Osteoblast (primary cell): ENCODE results near the gene CHMP2B. TPM values are rescaled to one million over a fixed set of nuclear protein-coding genes. Genes with fewer than 3 reads are reported as not detected.

Experiments
- DNase-seq: peaks from one replicate; pipeline ENCODE4 v3.0.0; 2011; ENCODE audit warnings: low spot score, mixed read lengths; ENCODE audit not compliant: insufficient read length; ENCODE audit errors: missing footprints
- H2AFZ ChIP-seq: 2 replicates; pipeline ENCODE4 v1.6.0; 2011; ENCODE audit warnings: mild to moderate bottlenecking, low read length
- H3K27ac ChIP-seq: 2 replicates; pipeline ENCODE4 v1.5.1; 2011; ENCODE audit warnings: mild to moderate bottlenecking, low read depth, low read length, moderate library complexity
- H3K27me3 ChIP-seq: 2 replicates; pipeline ENCODE4 v1.6.0; 2012; ENCODE audit warnings: mild to moderate bottlenecking, control low read depth, inconsistent platforms, low read length, moderate library complexity; ENCODE audit not compliant: insufficient read depth
- H3K36me3 ChIP-seq: 2 replicates; pipeline ENCODE4 v1.5.1; 2011; ENCODE audit warnings: mild to moderate bottlenecking, low read length, control low read depth, moderate library complexity; ENCODE audit not compliant: insufficient read depth
- H3K4me1 ChIP-seq: 2 replicates; pipeline ENCODE4 v1.5.1; 2011; ENCODE audit warnings: mild to moderate bottlenecking, low read length, control low read depth, moderate library complexity; ENCODE audit not compliant: insufficient read depth
- H3K4me2 ChIP-seq: 2 replicates; pipeline ENCODE4 v1.6.0; 2011; ENCODE audit warnings: mild to moderate bottlenecking, low read length; ENCODE audit not compliant: insufficient read depth
- H3K4me3 ChIP-seq: fragments of 200-600 bp; sonication (generic); 3 replicates; pipeline ENCODE4 v1.5.1; 2012; ENCODE audit warnings: mild to moderate bottlenecking, low read length, inconsistent platforms; ENCODE audit not compliant: insufficient read depth
- H3K79me2 ChIP-seq: 2 replicates; pipeline ENCODE4 v1.6.0; 2012; ENCODE audit warnings: mild to moderate bottlenecking, low read length, control low read depth, inconsistent platforms; ENCODE audit not compliant: insufficient read depth
- H3K9me3 ChIP-seq: 2 replicates; pipeline ENCODE4 v1.5.1; 2011; ENCODE audit warnings: low read depth, low read length, control low read depth
- H4K20me1 ChIP-seq: 2 replicates; pipeline ENCODE4 v1.6.0; 2012; ENCODE audit warnings: mild to moderate bottlenecking, low read length, control low read depth; ENCODE audit not compliant: insufficient read depth
- CTCF ChIP-seq: IDR thresholded peaks from 2 replicates; pipeline ENCODE4 v1.5.1; 2011; ENCODE audit warnings: mild to moderate bottlenecking, low read depth, low read length, moderate library complexity; ENCODE audit errors: extremely low read depth
- total RNA-seq: library from RNA; depleted of rRNA; stranded (reverse); fragments of >200 nt; gene quantifications from 2 replicates; pipeline ENCODE4 v1.2.3, GENCODE V29; 2012

The CHMP2B gene
- total RNA-seq, 1 donor, result 55.4 TPM

- Histone ChIP-seq H3K4me2 (no peak overlapping the region), H3K27me3 (no peaks in the 10 kb centered on the region), H3K27ac (no peak overlapping the region), H3K4me1 (peaks cover 6% of the 10 kb centered on the region), H2AFZ (no peak overlapping the region), H3K9me3 (no peaks in the 10 kb centered on the region), H4K20me1 (no peaks in the 10 kb centered on the region), H3K4me3 (no peak overlapping the region), H3K36me3 (no peaks in the 10 kb centered on the region), H3K79me2 (no peaks in the 10 kb centered on the region)
- DNase-seq, result no peak
- TF ChIP-seq CTCF, result no peak
These were observed 25.4 kb upstream of the CHMP2B start for GRCh38 chr3:87201727-87202126.

- Histone ChIP-seq H3K9me3 (no peaks in the 10 kb centered on the region), H3K79me2 (no peaks in the 10 kb centered on the region), H4K20me1 (no peaks in the 10 kb centered on the region), H3K36me3 (no peaks in the 10 kb centered on the region), H3K27me3 (no peaks in the 10 kb centered on the region), H3K27ac (no peak overlapping the region), H3K4me2 (no peak overlapping the region), H3K4me1 (peaks cover 18% of the 10 kb centered on the region), H3K4me3 (no peak overlapping the region), H2AFZ (no peak overlapping the region)
- TF ChIP-seq CTCF, result no peak
- no peak for DNase-seq
These were observed 23.3 kb upstream of the CHMP2B start for GRCh38 chr3:87203809-87204208.

- Histone ChIP-seq H4K20me1 (no peaks in the 10 kb centered on the region), H3K4me1 (peaks cover 18% of the 10 kb centered on the region), H3K27me3 (no peaks in the 10 kb centered on the region), H3K27ac (no peak overlapping the region), H3K79me2 (no peaks in the 10 kb centered on the region), H3K9me3 (no peaks in the 10 kb centered on the region), H3K4me2 (peak overlapping the region; percentile 10), H2AFZ (no peak overlapping the region), H3K4me3 (no peak overlapping the region), H3K36me3 (no peaks in the 10 kb centered on the region)
- TF ChIP-seq CTCF, result no peak
- DNase-seq, result peak; percentile 38
These were observed 21.0 kb upstream of the CHMP2B start for GRCh38 chr3:87206070-87206469.

GRCh38 chr3:87206635-87207034 is 20.5 kb upstream of the CHMP2B start:
- H3K4me2 ChIP-seq, result no peak overlapping the region
- no peak for TF ChIP-seq CTCF
- no peak for DNase-seq
- H2AFZ ChIP-seq, result no peak overlapping the region
- no peak overlapping the region for H3K27ac ChIP-seq
- no peaks in the 10 kb centered on the region for H3K9me3 ChIP-seq
- H4K20me1 ChIP-seq, result no peaks in the 10 kb centered on the region
- H3K4me3 ChIP-seq, result no peak overlapping the region
- H3K4me1 ChIP-seq, result peaks cover 18% of the 10 kb centered on the region
- no peaks in the 10 kb centered on the region for H3K79me2 ChIP-seq
- H3K27me3 ChIP-seq, result no peaks in the 10 kb centered on the region
- H3K36me3 ChIP-seq, result no peaks in the 10 kb centered on the region
